Ishikawa (cell line): ENCODE data around the gene HDAC9.

Source experiments
- EGR1 ChIP-seq: IDR thresholded peaks from 2 replicates; pipeline ENCODE4 v1.6.1; 2012
- EP300 ChIP-seq: IDR thresholded peaks from 2 replicates; pipeline ENCODE4 v1.6.1; 2012; ENCODE audit warnings: borderline replicate concordance
- FOXM1 ChIP-seq: IDR thresholded peaks from 2 replicates; pipeline ENCODE4 v1.6.1; 2012; ENCODE audit warnings: low read depth, borderline replicate concordance
- MAX ChIP-seq: IDR thresholded peaks from 2 replicates; pipeline ENCODE4 v1.6.1; 2012
- NFIC ChIP-seq: IDR thresholded peaks from 2 replicates; pipeline ENCODE4 v1.6.1; 2012
- RAD21 ChIP-seq: IDR thresholded peaks from 2 replicates; pipeline ENCODE4 v1.6.1; 2012; ENCODE audit warnings: low read depth
- REST ChIP-seq: IDR thresholded peaks from 2 replicates; pipeline ENCODE4 v1.6.1; 2012; ENCODE audit warnings: low read depth, mild to moderate bottlenecking
- TCF12 ChIP-seq: IDR thresholded peaks from 2 replicates; pipeline ENCODE4 v1.6.1; 2012; ENCODE audit warnings: low read depth
- TEAD4 ChIP-seq: IDR thresholded peaks from 2 replicates; pipeline ENCODE4 v1.6.1; 2012

GRCh38 chr7:18740579-18740988 lies 245.0 kb downstream of the HDAC9 start:
- TF ChIP-seq NFIC (no peak), FOXM1 (no peak), EP300 (no peak), TEAD4 (no peak), TCF12 (no peak), MAX (no peak), RAD21 (no peak), REST (no peak), EGR1 (no peak)
